Neutrophil (primary cell): Measurements from ENCODE around the gene FSD1.

Source experiments
- H3K27ac ChIP-seq: fragments of 200-600 bp; sonication (generic); 2 replicates; pipeline ENCODE4 v1.5.1; 2016; ENCODE audit warnings: mild to moderate bottlenecking, moderate library complexity
- H3K27me3 ChIP-seq: fragments of 200-600 bp; sonication (generic); 2 replicates; pipeline ENCODE4 v1.6.0; 2016; ENCODE audit warnings: mild to moderate bottlenecking
- H3K36me3 ChIP-seq: fragments of 200-600 bp; sonication (generic); 2 replicates; pipeline ENCODE4 v1.5.1; 2017
- H3K4me1 ChIP-seq, 2 experiments: fragments of 200-600 bp in 1 of 2; sonication (generic) in 1 of 2; 1 replicate in 1 of 2; 2 replicates in 1 of 2; pipeline versions ENCODE4 v1.5.1 to v1.6.1; 2013 to 2016; ENCODE audit warnings: low read depth in 1 of 2, low read length in 1 of 2, mild to moderate bottlenecking in 1 of 2, moderate library complexity in 1 of 2; ENCODE audit not compliant: control insufficient read depth in 1 of 2, insufficient read depth in 1 of 2
- H3K4me3 ChIP-seq, 2 experiments: fragments of 200-600 bp in 1 of 2; sonication (generic) in 1 of 2; 1 replicate in 1 of 2; 2 replicates in 1 of 2; pipeline ENCODE4 v1.5.1; 2013 to 2016; ENCODE audit warnings: low read depth in 1 of 2, low read length in 1 of 2, mild to moderate bottlenecking in 1 of 2, moderate library complexity in 1 of 2
- H3K9me3 ChIP-seq: fragments of 200-600 bp; sonication (generic); 2 replicates; pipeline ENCODE4 v1.5.1; 2016
- TF ChIP-seq, protein P1 (sequence below): fragments of 200-600 bp; sonication (generic); IDR thresholded peaks from 2 replicates; pipeline ENCODE4 v1.5.1; 2016; ENCODE audit warnings: antibody characterized with exemption

The FSD1 gene

DNA sequence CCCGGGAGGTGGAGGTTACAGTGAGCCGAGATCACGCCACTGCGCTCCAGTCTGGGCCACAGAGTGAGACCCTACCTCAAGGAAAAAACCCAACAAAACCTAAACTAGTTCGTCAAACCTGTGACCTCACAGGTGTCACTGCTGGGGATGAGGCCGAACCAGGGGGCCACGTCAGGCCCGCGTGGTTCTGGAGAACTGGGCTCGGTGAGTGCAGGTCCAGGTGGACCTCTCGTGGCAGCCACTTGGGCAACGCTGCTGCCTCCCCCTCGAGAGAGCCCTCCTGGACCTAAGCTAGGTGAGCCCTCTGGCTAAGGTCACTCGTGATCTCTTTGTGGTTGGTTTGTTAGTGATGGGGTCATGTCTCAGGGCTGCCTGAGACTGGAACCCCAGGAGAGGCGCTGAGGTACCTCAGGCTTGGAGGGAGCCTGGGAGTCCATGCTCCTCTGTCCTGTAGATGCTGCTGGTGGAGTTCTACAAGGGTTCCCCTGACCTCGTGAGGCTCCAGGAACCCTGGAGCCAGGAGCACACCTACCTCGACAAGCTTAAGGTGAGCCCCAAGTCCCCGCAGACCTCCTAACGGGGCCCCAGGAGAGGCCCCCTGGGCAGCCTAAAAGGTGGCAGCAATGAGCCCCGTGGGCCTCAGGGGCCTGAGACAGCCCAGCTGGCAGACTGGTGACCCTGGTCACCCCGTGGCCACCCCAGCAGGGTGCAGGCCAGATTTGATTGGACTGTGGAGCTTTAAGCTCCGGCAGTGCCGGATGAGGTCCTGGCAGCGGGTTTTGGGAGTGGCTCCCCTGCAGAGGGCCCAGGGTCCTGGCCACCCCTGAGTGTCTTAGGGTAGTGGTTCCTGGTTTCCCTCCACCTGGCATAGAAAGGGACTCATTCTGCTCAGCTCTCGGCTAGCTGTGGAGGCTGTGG lies 54.6 kb downstream of the FSD1 start:
- no peaks in the 10 kb centered on the region for H3K9me3 ChIP-seq
- peaks cover 79% of the 10 kb centered on the region for H3K36me3 ChIP-seq
- H3K27ac ChIP-seq = no peak overlapping the region
- H3K4me1 ChIP-seq = no peaks in the 10 kb centered on the region
- H3K4me3 ChIP-seq = no peak overlapping the region
- no peaks in the 10 kb centered on the region for H3K27me3 ChIP-seq
- TF ChIP-seq, protein P1, sequence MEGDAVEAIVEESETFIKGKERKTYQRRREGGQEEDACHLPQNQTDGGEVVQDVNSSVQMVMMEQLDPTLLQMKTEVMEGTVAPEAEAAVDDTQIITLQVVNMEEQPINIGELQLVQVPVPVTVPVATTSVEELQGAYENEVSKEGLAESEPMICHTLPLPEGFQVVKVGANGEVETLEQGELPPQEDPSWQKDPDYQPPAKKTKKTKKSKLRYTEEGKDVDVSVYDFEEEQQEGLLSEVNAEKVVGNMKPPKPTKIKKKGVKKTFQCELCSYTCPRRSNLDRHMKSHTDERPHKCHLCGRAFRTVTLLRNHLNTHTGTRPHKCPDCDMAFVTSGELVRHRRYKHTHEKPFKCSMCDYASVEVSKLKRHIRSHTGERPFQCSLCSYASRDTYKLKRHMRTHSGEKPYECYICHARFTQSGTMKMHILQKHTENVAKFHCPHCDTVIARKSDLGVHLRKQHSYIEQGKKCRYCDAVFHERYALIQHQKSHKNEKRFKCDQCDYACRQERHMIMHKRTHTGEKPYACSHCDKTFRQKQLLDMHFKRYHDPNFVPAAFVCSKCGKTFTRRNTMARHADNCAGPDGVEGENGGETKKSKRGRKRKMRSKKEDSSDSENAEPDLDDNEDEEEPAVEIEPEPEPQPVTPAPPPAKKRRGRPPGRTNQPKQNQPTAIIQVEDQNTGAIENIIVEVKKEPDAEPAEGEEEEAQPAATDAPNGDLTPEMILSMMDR = no peak

DNA sequence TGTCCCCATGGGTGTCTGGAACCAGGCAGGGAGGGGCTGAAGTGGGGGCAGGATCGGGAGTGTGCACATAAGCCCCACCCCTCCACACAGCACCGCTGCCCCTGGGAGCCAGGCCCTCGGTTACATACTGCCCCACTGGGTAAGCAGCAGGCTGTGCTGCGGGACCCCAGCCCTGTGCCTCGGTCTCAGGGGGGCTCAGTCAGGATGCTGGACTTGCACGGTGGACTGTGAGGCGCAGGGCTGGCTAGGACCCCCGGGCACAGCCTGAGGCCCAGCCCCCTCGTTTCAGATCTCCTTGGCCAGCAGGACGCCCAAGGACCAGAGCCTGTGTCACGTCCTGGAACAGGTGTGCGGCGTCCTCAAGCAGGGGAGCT lies 55.2 kb downstream of the FSD1 start:
- TF ChIP-seq, protein P1 = no peak
- Histone ChIP-seq H3K4me1 (no peaks in the 10 kb centered on the region), H3K9me3 (no peaks in the 10 kb centered on the region)

DNA sequence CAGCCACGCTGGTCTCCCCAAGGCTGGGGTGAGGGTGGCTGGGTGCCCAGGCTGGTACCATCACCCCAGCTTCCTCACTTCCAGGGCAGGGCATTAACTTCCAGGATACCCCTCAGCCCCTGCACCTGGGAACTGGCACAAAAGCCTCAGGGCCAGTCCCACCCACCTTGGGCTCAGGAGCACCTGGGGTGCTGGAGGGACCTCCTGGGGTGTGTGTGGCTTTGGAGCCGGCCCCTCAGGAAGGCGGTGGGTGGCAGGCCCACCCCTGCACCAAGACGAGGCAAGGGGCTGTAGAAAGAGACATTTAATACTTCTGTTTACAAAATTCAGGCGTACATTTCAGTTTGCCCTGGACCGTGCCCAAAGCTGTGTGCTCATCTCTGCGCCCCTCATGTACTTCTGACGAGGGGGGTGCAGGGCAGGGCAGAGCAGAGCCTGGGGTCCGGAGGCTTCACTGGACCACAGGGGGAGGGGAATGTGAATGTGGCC lies 55.7 kb downstream of the FSD1 start:
- TF ChIP-seq, protein P1 = no peak
- Histone ChIP-seq H3K4me3 (no peak overlapping the region), H3K27ac (no peak overlapping the region), H3K9me3 (no peaks in the 10 kb centered on the region), H3K27me3 (no peaks in the 10 kb centered on the region), H3K36me3 (peaks cover 84% of the 10 kb centered on the region), H3K4me1 (no peaks in the 10 kb centered on the region)

More for the DNA sequence above, 55.2 kb downstream of the FSD1 start:
- H3K27me3 ChIP-seq = no peaks in the 10 kb centered on the region
- no peak overlapping the region for H3K27ac ChIP-seq
- H3K36me3 ChIP-seq = peaks cover 80% of the 10 kb centered on the region
- H3K4me3 ChIP-seq = no peak overlapping the region

DNA sequence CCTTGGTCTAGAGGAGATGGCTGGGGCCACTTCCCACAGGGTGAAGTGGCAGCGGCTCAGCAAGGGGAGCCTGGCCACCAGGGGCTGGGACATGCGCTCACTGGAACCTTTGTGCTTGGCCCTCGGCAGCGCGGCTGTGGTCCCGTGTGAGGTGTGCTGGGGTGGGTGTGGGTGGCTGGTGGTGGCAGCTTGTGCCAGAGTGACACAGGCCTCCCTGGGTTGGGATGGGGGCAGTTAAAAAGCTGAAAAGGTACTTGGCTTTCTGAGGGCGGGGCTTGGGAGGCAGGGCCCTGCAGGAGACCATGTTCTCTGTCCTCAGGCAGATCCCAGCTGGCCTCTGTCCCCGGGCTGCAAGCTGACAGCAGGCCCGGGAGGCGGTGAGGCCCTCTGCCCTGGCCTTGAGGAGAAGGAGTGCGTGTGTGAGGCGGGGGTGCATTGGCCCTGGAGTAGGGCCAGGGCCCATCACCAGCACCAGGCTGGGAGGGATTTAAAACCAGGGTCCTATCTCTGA lies 56.3 kb downstream of the FSD1 start:
- Histone ChIP-seq H3K27me3 (no peaks in the 10 kb centered on the region), H3K4me1 (no peaks in the 10 kb centered on the region), H3K4me3 (no peak overlapping the region), H3K9me3 (no peaks in the 10 kb centered on the region), H3K36me3 (peaks cover 89% of the 10 kb centered on the region), H3K27ac (no peak overlapping the region)
- TF ChIP-seq, protein P1 = no peak

DNA sequence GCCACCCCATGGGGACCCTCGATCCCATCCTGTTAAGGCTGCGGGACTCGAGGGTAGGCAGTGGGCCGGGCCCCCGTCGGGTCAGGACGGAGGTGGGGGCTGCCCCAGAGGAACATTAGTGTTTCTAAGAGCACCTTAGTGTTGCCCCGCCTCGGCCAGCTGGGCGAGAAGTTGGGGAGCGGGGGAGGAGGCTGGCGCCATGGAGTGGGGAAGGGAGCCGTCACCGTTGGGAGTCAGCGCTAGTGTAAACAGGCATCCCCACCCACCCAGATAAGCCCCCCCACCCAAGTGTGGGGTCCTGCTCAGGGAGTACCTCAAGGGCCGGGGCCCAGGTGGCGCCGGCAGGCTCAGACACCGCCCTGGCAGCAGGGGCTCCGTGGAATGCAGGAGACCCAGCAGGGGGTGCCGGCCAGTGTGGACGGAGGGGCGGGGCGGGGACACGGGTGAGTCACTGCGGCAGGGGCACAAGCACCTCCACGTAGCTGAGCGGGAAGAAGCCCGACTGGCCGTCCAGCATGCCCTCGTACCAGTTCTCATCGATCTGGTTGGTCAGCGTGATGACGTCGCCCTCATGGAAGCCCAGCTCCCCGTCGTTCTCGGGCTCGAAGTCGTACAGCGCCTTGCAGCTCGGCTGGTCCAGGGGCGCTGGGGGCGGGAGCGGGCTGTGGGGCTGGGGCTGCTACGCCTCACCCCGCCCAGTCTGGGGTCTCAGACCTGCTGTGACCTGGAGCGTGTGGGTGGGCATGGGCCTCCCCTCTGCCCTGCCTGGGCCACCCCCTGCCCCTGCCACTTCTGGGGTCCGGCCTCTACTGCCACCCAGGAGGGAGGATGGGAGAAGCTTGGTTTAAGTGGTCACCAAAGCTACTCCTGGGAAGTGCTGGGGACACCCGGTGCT lies 57.0 kb downstream of the FSD1 start:
- H3K27me3 ChIP-seq = no peaks in the 10 kb centered on the region
- H3K27ac ChIP-seq = no peak overlapping the region
- H3K4me3 ChIP-seq = no peak overlapping the region
- no peaks in the 10 kb centered on the region for H3K4me1 ChIP-seq
- H3K9me3 ChIP-seq = no peaks in the 10 kb centered on the region
- TF ChIP-seq, protein P1 = no peak
- peaks cover 96% of the 10 kb centered on the region for H3K36me3 ChIP-seq
